Fibroblast of villous mesenchyme (primary cell): ENCODE data around the gene RASA2. TPM values are rescaled to one million over a fixed set of nuclear protein-coding genes. Genes with fewer than 3 reads are reported as not detected.

Experiments
- DNase-seq: peaks from one replicate; pipeline ENCODE4 v3.0.0-alpha.2; 2010; ENCODE audit warnings: low read depth
- H3K4me3 ChIP-seq: 2 replicates; pipeline ENCODE4 v1.5.1; 2011; ENCODE audit warnings: low read depth, mild to moderate bottlenecking, low read length
- CTCF ChIP-seq: IDR thresholded peaks from 2 replicates; pipeline ENCODE4 v1.5.1; 2012; ENCODE audit warnings: low read depth, mild to moderate bottlenecking, low read length; ENCODE audit not compliant: insufficient read depth
- total RNA-seq: library from RNA; depleted of rRNA; stranded (reverse); fragments of >200 nt; gene quantifications from 2 replicates; pipeline ENCODE4 v1.2.3, GENCODE V29; 2012

RASA2 gene
- total RNA-seq, 1 donor, result 18.1 TPM

GRCh38 chr3:141482245-141482922 is 4.4 kb upstream of the RASA2 start:
- no peak overlapping the region for H3K4me3 ChIP-seq
- peak; percentile 67 for DNase-seq
- no peak for TF ChIP-seq CTCF

GRCh38 chr3:141484701-141485287 is 2.0 kb upstream of the RASA2 start:
- no peak for TF ChIP-seq CTCF
- no peak overlapping the region for H3K4me3 ChIP-seq
- DNase-seq, result no peak

DNA sequence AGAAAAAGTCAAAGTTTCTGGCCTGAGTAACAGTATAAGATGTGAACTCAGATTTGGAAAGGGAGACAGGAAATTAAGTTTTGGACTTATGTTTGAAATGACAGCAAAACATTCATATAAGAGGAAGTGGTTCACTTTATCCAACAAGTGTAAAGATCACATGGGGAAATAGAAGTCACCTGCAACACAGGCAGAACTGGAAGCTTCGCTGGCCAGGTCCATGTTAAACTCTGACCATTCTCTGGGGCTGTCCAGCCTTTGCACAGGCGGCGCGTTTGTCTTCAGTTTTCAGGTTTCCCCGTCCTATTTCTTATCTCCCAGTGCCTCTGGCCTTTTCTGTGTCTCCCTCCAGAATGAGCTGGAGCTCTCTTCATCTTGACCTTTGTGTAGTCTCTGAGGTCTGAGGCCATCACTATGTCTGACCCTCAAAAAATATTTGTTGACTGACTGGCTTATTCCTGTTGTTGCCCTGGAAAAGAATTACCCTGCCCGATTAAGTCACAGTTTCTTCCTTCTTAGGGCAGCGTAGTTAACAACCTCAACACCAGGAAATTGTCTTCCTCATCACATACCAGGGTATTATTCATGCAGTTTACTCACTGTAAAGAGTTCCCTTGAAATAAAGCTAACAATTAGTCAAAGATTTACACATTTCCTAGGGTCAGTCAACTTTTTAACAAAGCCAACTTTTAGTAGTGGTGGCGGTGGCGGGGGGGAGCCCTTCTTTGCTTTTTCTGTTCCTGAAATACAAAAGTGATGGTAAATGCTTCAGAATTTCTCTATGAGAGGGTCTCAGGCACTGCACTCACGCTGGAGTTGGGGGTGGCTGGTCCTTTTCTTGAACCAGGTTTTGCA is 959 bp upstream of the RASA2 start:
- TF ChIP-seq CTCF, result no peak
- H3K4me3 ChIP-seq, result peak overlapping the region; percentile 60
- peak; percentile 41 for DNase-seq

DNA sequence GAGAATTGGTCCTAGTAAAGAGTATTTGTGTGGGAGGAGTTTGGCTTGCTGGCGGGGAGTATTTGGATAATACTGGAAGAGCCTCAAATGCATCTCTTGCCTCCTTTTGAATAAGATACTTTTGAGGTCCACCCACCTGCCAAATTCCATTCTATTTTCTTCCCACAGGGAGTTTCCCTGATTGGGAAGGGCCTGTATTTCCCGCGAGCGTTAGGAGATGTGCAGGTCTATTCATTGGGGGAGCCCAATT is 406 bp upstream of the RASA2 start:
- TF ChIP-seq CTCF, result no peak
- peak overlapping the region; percentile 60 for H3K4me3 ChIP-seq
- no peak for DNase-seq

GRCh38 chr3:141487521-141488252 is 860 bp downstream of the RASA2 start:
- peak; percentile 75 for DNase-seq
- TF ChIP-seq CTCF, result no peak
- H3K4me3 ChIP-seq, result peak overlapping the region; percentile 74

DNA sequence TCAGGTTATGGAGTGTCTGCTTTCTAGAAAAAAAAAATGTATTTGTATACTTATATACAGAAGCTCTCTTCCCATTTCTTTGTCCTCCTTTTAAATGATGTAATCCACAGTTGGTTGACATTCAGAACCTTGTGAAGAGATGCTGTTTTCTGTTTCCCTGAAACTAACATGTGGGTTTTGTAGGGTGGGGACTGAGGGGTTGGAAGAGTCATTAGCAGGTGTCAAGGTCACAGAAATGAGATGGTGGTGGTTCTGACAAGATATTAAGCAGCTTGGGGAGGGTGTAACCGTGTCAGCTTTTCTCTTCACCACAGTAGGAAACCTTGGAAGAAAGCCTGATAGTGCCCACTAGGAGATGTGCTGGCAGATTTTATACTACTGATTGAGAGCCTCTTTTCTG is 2.4 kb downstream of the RASA2 start:
- no peak for DNase-seq
- TF ChIP-seq CTCF, result no peak
- H3K4me3 ChIP-seq, result no peak overlapping the region
